AG04449 (cell line): ENCODE data around the gene ABL1.

Experiments used
- CTCF ChIA-PET: fragments of 350-600 bp; formaldehyde crosslinking; extraction: SDS; loops from one replicate; lab custom pipeline; 2021; ENCODE audit warnings: antibody characterized with exemption; lab: Yijun Ruan, JAX
- POLR2A ChIA-PET: fragments of 400-600, 350-600 bp; formaldehyde crosslinking; extraction: SDS; loops from one replicate; lab custom pipeline; 2020; ENCODE audit warnings: antibody characterized with exemption, inconsistent platforms; lab: Yijun Ruan, JAX
- DNase-seq: peaks from one replicate; pipeline ENCODE4 v3.0.0-alpha.2; 2010; ENCODE audit warnings: low read depth, low spot score
- H3K4me3 ChIP-seq: 2 replicates; pipeline ENCODE4 v1.5.1; 2011; ENCODE audit warnings: low read depth, mild to moderate bottlenecking, control low read depth, low read length
- TF ChIP-seq, protein P1 (sequence below): IDR thresholded peaks from one replicate; pipeline ENCODE4 v1.5.1; 2011; ENCODE audit warnings: mild to moderate bottlenecking, moderate library complexity, low read length, control low read depth, inconsistent platforms; ENCODE audit not compliant: insufficient read depth; ENCODE audit errors: missing control alignments

The ABL1 gene

DNA sequence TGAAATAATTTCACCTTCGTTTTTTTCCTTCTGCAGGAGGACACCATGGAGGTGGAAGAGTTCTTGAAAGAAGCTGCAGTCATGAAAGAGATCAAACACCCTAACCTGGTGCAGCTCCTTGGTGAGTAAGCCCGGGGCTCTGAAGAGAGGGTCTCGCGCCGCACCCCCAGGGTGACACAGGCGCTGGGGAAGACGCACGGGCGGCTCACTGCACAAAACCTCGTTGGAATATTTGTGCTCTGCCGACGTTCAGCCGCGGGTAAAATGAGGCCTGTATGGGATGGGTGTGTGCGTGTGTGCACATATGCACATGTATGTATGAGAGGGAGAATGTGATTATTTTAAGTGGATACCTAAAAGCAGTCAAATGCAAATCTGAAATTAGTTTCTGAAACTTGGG lies 37.0 kb downstream of the ABL1 start:
- DNase-seq: no peak
- ChIA-PET POLR2A (no interaction called here), CTCF (interaction anchor here (0.8 to 12.4 kb wide), 5 partner anchors 115 to 180 kb away, joined by 3 to 786 read pairs (median 13); no protein-coding TSS in a partner anchor)
- TF ChIP-seq, protein P1, sequence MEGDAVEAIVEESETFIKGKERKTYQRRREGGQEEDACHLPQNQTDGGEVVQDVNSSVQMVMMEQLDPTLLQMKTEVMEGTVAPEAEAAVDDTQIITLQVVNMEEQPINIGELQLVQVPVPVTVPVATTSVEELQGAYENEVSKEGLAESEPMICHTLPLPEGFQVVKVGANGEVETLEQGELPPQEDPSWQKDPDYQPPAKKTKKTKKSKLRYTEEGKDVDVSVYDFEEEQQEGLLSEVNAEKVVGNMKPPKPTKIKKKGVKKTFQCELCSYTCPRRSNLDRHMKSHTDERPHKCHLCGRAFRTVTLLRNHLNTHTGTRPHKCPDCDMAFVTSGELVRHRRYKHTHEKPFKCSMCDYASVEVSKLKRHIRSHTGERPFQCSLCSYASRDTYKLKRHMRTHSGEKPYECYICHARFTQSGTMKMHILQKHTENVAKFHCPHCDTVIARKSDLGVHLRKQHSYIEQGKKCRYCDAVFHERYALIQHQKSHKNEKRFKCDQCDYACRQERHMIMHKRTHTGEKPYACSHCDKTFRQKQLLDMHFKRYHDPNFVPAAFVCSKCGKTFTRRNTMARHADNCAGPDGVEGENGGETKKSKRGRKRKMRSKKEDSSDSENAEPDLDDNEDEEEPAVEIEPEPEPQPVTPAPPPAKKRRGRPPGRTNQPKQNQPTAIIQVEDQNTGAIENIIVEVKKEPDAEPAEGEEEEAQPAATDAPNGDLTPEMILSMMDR: no peak
- no peak overlapping the region for H3K4me3 ChIP-seq

- CTCF ChIA-PET: interaction anchor here (0.9 to 12.4 kb wide), 5 partner anchors 125 to 179 kb away, joined by 3 to 786 read pairs (median 13); no protein-coding TSS in a partner anchor
- POLR2A ChIA-PET: no interaction called here
- DNase-seq: no peak
- no peak overlapping the region for H3K4me3 ChIP-seq
- TF ChIP-seq, protein P1: no peak
Observed at GRCh38 chr9:130872508-130872907, 37.5 kb downstream of the ABL1 start.

GRCh38 chr9:130872912-130873503 lies 38.0 kb downstream of the ABL1 start:
- no peak for DNase-seq
- H3K4me3 ChIP-seq: no peak overlapping the region

GRCh38 chr9:130873966-130874365 lies 38.9 kb downstream of the ABL1 start:
- H3K4me3 ChIP-seq: no peak overlapping the region
- CTCF ChIA-PET: interaction anchor here (1.1 to 13.6 kb wide), 3 partner anchors 6 to 172 kb away, joined by 3 to 164 read pairs (median 5); no protein-coding TSS in a partner anchor
- DNase-seq: no peak
- TF ChIP-seq, protein P1: no peak
- POLR2A ChIA-PET: no interaction called here

More at GRCh38 chr9:130872912-130873503, 38.0 kb downstream of the ABL1 start:
- TF ChIP-seq, protein P1: no peak
- ChIA-PET CTCF (interaction anchor here (0.9 to 1.5 kb wide), 2 partner anchors 126 to 173 kb away, joined by 3 read pairs; no protein-coding TSS in a partner anchor), POLR2A (no interaction called here)

GRCh38 chr9:130874783-130875182 lies 39.7 kb downstream of the ABL1 start:
- no peak overlapping the region for H3K4me3 ChIP-seq
- TF ChIP-seq, protein P1: no peak
- CTCF ChIA-PET: interaction anchor here (1.1 to 13.6 kb wide), 2 partner anchors 7 to 168 kb away, joined by 5 to 164 read pairs; no protein-coding TSS in a partner anchor
- DNase-seq: no peak
- POLR2A ChIA-PET: no interaction called here

DNA sequence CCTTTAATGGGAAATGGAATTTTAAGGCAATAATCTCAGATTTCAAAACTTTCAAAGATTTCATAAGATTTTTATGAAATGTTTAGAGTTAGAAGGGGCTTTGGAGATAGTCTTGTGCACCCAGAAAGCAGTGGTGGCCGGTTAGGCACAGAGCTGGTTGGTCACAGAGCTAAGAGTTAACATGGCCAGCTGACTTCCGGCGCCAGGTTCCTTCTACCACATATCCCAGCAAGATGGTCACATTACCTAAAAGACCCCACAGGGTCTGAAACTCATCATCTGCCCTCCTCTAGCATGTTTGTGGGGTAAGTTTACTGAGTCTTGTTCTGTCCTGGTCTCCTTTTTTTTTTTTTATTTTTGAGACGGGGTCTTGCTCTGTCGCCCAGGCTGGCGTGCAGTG lies 42.2 kb downstream of the ABL1 start:
- ChIA-PET POLR2A (no interaction called here), CTCF (interaction anchor here (0.6 to 13.6 kb wide), 9 partner anchors 9 to 176 kb away, joined by 3 to 164 read pairs (median 4); no protein-coding TSS in a partner anchor)
- TF ChIP-seq, protein P1: no peak
- no peak overlapping the region for H3K4me3 ChIP-seq
- DNase-seq: no peak
